ENCODE measurements around the gene CDH4.

The CDH4 gene

GRCh38 chr20:61864481-61864880, 612.4 kb downstream of the CDH4 start:
- in situ Hi-C loops (cut with MboI; ENCODE audit: low sequenced_read_pairs, unreplicated experiment): no loop called here
- DNase-seq (ENCODE audit: low spot score): no peak
- TF ChIP-seq CTCF (IDR thresholded peaks at IDR 0.05; ENCODE audit: borderline replicate concordance, control extremely low read depth, extremely low read depth, insufficient read depth, missing control alignments): no peak

GRCh38 chr20:61865353-61865752, 613.3 kb downstream of the CDH4 start:
- no peak for DNase-seq (ENCODE audit: low spot score)
- no peak for TF ChIP-seq CTCF (IDR thresholded peaks at IDR 0.05; ENCODE audit: borderline replicate concordance, control extremely low read depth, extremely low read depth, insufficient read depth, missing control alignments)
- in situ Hi-C loops (cut with MboI; ENCODE audit: low sequenced_read_pairs, unreplicated experiment): no loop called here

- in situ Hi-C loops (cut with MboI; ENCODE audit: low sequenced_read_pairs, unreplicated experiment): no loop called here
Measured at GRCh38 chr20:61866165-61866564, 614.1 kb downstream of the CDH4 start.

GRCh38 chr20:61868006-61868405, 615.9 kb downstream of the CDH4 start:
- in situ Hi-C loops (cut with MboI; ENCODE audit: low sequenced_read_pairs, unreplicated experiment): no loop called here
- no peak for TF ChIP-seq CTCF (IDR thresholded peaks at IDR 0.05; ENCODE audit: borderline replicate concordance, control extremely low read depth, extremely low read depth, insufficient read depth, missing control alignments)
- no peak for DNase-seq (ENCODE audit: low spot score)

More at GRCh38 chr20:61866165-61866564, 614.1 kb downstream of the CDH4 start:
- no peak for DNase-seq (ENCODE audit: low spot score)
- TF ChIP-seq CTCF (IDR thresholded peaks at IDR 0.05; ENCODE audit: borderline replicate concordance, control extremely low read depth, extremely low read depth, insufficient read depth, missing control alignments): no peak

- no peak for DNase-seq (ENCODE audit: low spot score)
- TF ChIP-seq CTCF (IDR thresholded peaks at IDR 0.05; ENCODE audit: borderline replicate concordance, control extremely low read depth, extremely low read depth, insufficient read depth, missing control alignments): no peak
- in situ Hi-C loops (cut with MboI; ENCODE audit: low sequenced_read_pairs, unreplicated experiment): no loop called here
Measured at GRCh38 chr20:61868466-61869090, 616.5 kb downstream of the CDH4 start.

GRCh38 chr20:61869750-61870507, 617.9 kb downstream of the CDH4 start:
- DNase-seq (ENCODE audit: low spot score): no peak
- in situ Hi-C loops (cut with MboI; ENCODE audit: low sequenced_read_pairs, unreplicated experiment): no loop called here
- TF ChIP-seq CTCF (IDR thresholded peaks at IDR 0.05; ENCODE audit: borderline replicate concordance, control extremely low read depth, extremely low read depth, insufficient read depth, missing control alignments): no peak
